Sigmoid colon (tissue), 4 donors: ENCODE data around the gene GRM4.

Experiments
- POLR2A ChIP-seq, 2 donors: fragments of 450-650 bp; IDR thresholded peaks; one replicate each; pipeline ENCODE4 v1.6.1; 2016; ENCODE audit warnings: antibody characterized with exemption in 2 of 2, mild to moderate bottlenecking in 2 of 2, moderate library complexity in 2 of 2
- POLR2AphosphoS5 ChIP-seq, 4 donors: sonication (generic); formaldehyde crosslinking; IDR thresholded peaks; one replicate each; pipeline ENCODE4 v1.6.1; 2017; ENCODE audit warnings: antibody characterized with exemption in 4 of 4

DNA sequence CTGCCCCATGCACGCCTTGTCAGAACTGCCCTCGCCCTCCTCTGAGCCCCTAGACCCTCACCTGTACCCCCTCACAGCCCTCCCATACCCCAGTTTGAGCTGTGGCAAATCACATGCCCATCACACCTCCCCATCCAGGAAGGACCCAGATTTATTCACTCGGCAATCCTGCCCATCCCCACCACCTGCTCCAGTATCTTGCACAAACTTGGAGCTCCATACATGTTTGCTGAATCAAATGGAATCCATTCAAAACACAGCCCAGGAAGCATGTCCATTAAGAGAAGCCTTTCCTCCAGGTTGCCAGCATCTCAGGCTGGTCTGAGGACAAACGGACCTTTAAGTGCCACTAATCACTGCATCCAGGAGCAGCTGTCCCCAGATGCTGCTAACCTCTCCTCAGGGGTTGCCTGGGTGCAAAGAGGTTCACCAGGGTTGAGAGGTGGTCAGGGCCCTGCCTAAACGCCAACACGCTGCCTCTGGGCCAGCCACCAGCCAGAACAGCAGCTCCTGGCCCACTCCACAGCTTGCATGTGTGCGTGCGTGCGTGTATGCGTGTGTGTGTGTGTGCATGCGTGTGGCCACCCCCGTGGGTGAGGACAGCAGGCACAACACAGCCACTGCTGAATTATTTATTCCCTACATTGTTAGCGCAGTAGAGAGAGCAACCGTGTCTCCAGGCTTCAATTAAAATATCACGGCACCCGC lies 31.0 kb downstream of the GRM4 start:
- TF ChIP-seq POLR2A (IDR thresholded peaks at IDR 0.05) (no peak), POLR2AphosphoS5 (IDR thresholded peaks at IDR 0.05) (no peak)
